Measurements from ENCODE around the gene ILF3. TPM values are rescaled to one million over a fixed set of nuclear protein-coding genes. Genes with fewer than 3 reads are reported as not detected.

ILF3 gene
- total and polyA plus RNA-seq, 2 experiments from 2014 or later = 573 to 616 TPM

DNA sequence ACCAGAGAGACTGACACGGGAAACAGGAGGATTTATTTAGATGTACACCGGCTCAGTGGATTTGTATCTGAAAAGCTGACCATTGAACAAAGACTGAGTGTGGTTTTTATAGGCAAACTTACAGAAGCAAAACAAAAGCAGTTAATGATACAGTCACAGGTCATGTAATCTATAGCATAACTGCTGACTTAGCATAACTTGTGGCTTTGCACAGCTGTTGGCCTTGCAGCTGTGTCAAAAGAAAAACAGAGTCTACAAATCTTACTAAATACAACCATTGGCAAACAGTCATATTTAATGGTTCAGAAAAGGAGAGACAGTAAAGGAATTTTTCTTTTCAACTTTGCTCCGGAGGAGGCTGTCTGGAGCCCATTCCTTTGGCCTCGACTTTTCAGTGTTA lies 2.3 kb upstream of the ILF3 start:
- peaks cover 11% of the 10 kb centered on the region for H4K20me1 ChIP-seq (replicated peaks; ENCODE audit: insufficient read depth)
- peaks cover 8% of the 10 kb centered on the region for H3K4me1 ChIP-seq (ENCODE audit: insufficient read depth)
- Mint-ChIP-seq H3K36me3 (ENCODE audit: low read depth) (peaks cover 39% of the 10 kb centered on the region), H3K9me3 (peaks cover 3% of the 10 kb centered on the region; the same call in 1 of the 3 replicates), H3K27me3 (ENCODE audit: insufficient read depth, low read depth, poor library complexity) (peaks cover 27% of the 10 kb centered on the region), H3K4me1 (peaks cover 6% of the 10 kb centered on the region; the same call in 2 of the 3 replicates), H3K27ac (no peak overlapping the region), H3K4me3 (peak overlapping the region; percentile 94; the same call in 2 of the 3 replicates)
- H3K4me3 ChIP-seq = no peak overlapping the region
- no peak overlapping the region for H2AFZ ChIP-seq
- TF ChIP-seq, protein P1, sequence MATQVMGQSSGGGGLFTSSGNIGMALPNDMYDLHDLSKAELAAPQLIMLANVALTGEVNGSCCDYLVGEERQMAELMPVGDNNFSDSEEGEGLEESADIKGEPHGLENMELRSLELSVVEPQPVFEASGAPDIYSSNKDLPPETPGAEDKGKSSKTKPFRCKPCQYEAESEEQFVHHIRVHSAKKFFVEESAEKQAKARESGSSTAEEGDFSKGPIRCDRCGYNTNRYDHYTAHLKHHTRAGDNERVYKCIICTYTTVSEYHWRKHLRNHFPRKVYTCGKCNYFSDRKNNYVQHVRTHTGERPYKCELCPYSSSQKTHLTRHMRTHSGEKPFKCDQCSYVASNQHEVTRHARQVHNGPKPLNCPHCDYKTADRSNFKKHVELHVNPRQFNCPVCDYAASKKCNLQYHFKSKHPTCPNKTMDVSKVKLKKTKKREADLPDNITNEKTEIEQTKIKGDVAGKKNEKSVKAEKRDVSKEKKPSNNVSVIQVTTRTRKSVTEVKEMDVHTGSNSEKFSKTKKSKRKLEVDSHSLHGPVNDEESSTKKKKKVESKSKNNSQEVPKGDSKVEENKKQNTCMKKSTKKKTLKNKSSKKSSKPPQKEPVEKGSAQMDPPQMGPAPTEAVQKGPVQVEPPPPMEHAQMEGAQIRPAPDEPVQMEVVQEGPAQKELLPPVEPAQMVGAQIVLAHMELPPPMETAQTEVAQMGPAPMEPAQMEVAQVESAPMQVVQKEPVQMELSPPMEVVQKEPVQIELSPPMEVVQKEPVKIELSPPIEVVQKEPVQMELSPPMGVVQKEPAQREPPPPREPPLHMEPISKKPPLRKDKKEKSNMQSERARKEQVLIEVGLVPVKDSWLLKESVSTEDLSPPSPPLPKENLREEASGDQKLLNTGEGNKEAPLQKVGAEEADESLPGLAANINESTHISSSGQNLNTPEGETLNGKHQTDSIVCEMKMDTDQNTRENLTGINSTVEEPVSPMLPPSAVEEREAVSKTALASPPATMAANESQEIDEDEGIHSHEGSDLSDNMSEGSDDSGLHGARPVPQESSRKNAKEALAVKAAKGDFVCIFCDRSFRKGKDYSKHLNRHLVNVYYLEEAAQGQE (IDR thresholded peaks at IDR 0.05; ENCODE audit: unreplicated experiment) = no peak
- TF ChIP-seq NANOG (IDR thresholded peaks at IDR 0.05; ENCODE audit: borderline replicate concordance) (no peak), ZNF114 (CRISPR knock-in tag; IDR thresholded peaks at IDR 0.05) (no peak), STAT1 (IDR thresholded peaks at IDR 0.05; ENCODE audit: unreplicated experiment) (no peak), EZH2 (IDR thresholded peaks at IDR 0.05; ENCODE audit: low read depth, unreplicated experiment) (no peak), CREB1 (CRISPR knock-in tag; IDR thresholded peaks at IDR 0.05; ENCODE audit: low read depth) (no peak), EZH2phosphoT487 (IDR thresholded peaks at IDR 0.05; ENCODE audit: unreplicated experiment) (no peak), POLR2AphosphoS5 (IDR thresholded peaks at IDR 0.05; ENCODE audit: low read depth) (no peak), ZNF331 (CRISPR knock-in tag; IDR thresholded peaks at IDR 0.05; ENCODE audit: low read depth) (no peak), JUNB (IDR thresholded peaks at IDR 0.05; ENCODE audit: unreplicated experiment) (no peak)
- TF ChIP-seq, protein P2, sequence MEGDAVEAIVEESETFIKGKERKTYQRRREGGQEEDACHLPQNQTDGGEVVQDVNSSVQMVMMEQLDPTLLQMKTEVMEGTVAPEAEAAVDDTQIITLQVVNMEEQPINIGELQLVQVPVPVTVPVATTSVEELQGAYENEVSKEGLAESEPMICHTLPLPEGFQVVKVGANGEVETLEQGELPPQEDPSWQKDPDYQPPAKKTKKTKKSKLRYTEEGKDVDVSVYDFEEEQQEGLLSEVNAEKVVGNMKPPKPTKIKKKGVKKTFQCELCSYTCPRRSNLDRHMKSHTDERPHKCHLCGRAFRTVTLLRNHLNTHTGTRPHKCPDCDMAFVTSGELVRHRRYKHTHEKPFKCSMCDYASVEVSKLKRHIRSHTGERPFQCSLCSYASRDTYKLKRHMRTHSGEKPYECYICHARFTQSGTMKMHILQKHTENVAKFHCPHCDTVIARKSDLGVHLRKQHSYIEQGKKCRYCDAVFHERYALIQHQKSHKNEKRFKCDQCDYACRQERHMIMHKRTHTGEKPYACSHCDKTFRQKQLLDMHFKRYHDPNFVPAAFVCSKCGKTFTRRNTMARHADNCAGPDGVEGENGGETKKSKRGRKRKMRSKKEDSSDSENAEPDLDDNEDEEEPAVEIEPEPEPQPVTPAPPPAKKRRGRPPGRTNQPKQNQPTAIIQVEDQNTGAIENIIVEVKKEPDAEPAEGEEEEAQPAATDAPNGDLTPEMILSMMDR (conservative IDR thresholded peaks at IDR 0.05; ENCODE audit: low read depth in 2 of 2) = no peak
- TF ChIP-seq, protein P3, sequence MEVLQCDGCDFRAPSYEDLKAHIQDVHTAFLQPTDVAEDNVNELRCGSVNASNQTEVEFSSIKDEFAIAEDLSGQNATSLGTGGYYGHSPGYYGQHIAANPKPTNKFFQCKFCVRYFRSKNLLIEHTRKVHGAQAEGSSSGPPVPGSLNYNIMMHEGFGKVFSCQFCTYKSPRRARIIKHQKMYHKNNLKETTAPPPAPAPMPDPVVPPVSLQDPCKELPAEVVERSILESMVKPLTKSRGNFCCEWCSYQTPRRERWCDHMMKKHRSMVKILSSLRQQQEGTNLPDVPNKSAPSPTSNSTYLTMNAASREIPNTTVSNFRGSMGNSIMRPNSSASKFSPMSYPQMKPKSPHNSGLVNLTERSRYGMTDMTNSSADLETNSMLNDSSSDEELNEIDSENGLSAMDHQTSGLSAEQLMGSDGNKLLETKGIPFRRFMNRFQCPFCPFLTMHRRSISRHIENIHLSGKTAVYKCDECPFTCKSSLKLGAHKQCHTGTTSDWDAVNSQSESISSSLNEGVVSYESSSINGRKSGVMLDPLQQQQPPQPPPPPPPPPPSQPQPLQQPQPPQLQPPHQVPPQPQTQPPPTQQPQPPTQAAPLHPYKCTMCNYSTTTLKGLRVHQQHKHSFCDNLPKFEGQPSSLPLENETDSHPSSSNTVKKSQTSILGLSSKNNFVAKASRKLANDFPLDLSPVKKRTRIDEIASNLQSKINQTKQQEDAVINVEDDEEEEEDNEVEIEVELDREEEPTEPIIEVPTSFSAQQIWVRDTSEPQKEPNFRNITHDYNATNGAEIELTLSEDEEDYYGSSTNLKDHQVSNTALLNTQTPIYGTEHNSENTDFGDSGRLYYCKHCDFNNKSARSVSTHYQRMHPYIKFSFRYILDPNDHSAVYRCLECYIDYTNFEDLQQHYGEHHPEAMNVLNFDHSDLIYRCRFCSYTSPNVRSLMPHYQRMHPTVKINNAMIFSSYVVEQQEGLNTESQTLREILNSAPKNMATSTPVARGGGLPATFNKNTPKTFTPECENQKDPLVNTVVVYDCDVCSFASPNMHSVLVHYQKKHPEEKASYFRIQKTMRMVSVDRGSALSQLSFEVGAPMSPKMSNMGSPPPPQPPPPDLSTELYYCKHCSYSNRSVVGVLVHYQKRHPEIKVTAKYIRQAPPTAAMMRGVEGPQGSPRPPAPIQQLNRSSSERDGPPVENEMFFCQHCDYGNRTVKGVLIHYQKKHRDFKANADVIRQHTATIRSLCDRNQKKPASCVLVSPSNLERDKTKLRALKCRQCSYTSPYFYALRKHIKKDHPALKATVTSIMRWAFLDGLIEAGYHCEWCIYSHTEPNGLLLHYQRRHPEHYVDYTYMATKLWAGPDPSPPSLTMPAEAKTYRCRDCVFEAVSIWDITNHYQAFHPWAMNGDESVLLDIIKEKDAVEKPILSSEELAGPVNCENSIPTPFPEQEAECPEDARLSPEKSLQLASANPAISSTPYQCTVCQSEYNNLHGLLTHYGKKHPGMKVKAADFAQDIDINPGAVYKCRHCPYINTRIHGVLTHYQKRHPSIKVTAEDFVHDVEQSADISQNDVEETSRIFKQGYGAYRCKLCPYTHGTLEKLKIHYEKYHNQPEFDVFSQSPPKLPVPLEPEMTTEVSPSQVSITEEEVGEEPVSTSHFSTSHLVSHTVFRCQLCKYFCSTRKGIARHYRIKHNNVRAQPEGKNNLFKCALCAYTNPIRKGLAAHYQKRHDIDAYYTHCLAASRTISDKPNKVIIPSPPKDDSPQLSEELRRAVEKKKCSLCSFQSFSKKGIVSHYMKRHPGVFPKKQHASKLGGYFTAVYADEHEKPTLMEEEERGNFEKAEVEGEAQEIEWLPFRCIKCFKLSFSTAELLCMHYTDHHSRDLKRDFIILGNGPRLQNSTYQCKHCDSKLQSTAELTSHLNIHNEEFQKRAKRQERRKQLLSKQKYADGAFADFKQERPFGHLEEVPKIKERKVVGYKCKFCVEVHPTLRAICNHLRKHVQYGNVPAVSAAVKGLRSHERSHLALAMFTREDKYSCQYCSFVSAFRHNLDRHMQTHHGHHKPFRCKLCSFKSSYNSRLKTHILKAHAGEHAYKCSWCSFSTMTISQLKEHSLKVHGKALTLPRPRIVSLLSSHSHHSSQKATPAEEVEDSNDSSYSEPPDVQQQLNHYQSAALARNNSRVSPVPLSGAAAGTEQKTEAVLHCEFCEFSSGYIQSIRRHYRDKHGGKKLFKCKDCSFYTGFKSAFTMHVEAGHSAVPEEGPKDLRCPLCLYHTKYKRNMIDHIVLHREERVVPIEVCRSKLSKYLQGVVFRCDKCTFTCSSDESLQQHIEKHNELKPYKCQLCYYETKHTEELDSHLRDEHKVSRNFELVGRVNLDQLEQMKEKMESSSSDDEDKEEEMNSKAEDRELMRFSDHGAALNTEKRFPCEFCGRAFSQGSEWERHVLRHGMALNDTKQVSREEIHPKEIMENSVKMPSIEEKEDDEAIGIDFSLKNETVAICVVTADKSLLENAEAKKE (CRISPR knock-in tag; IDR thresholded peaks at IDR 0.05) = no peak
- TF ChIP-seq, protein P4, sequence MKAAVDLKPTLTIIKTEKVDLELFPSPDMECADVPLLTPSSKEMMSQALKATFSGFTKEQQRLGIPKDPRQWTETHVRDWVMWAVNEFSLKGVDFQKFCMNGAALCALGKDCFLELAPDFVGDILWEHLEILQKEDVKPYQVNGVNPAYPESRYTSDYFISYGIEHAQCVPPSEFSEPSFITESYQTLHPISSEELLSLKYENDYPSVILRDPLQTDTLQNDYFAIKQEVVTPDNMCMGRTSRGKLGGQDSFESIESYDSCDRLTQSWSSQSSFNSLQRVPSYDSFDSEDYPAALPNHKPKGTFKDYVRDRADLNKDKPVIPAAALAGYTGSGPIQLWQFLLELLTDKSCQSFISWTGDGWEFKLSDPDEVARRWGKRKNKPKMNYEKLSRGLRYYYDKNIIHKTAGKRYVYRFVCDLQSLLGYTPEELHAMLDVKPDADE (IDR thresholded peaks at IDR 0.05) = no peak
- no peak overlapping the region; the same call in 1 of the 2 replicates for H3K4me2 ChIP-seq
- peak overlapping the region; percentile 39; the same call in 1 of the 2 replicates for H3K27ac ChIP-seq (ENCODE audit: low read depth)
- H3K9me2 ChIP-seq (ENCODE audit: insufficient read depth) = no peaks in the 10 kb centered on the region
- peaks cover 8% of the 10 kb centered on the region; the same call in 1 of the 2 replicates for H3K36me3 ChIP-seq (ENCODE audit: insufficient read depth)
- H3K27me3 ChIP-seq (ENCODE audit: insufficient read depth) = no peaks in the 10 kb centered on the region
- DNase-seq (ENCODE audit: low spot score) (no peak), ATAC-seq (no peak)
- H3K79me2 ChIP-seq (replicated peaks; ENCODE audit: insufficient read depth) = peaks cover 39% of the 10 kb centered on the region
- peaks cover 11% of the 10 kb centered on the region; the same call in 1 of the 2 replicates for H3F3A ChIP-seq (replicated peaks; ENCODE audit: low read depth)
